Peyer's patch (tissue), 4 donors: ENCODE results near the gene SCN9A.

Source experiments
- CTCF ChIP-seq, 6 experiments: fragments of 450-650 bp in 4 of 6; fragments of 200-600 bp in 2 of 6; sonication (generic) in 1 of 6; IDR thresholded peaks; one replicate each; pipeline ENCODE4 v1.5.1; 2017 to 2019; ENCODE audit warnings: antibody characterized with exemption in 6 of 6, mild to moderate bottlenecking in 3 of 6, moderate library complexity in 1 of 6
- POLR2A ChIP-seq, 2 donors: fragments of 450-650 bp; IDR thresholded peaks; one replicate each; pipeline ENCODE4 v1.5.1; 2017; ENCODE audit warnings: antibody characterized with exemption in 2 of 2, mild to moderate bottlenecking in 2 of 2, moderate library complexity in 2 of 2

GRCh38 chr2:166167449-166167848 lies 208.3 kb downstream of the SCN9A start:
- TF ChIP-seq CTCF (IDR thresholded peaks at IDR 0.05) (no peak), POLR2A (IDR thresholded peaks at IDR 0.05) (no peak)
